PC-3 (cell line): ENCODE measurements around the gene BLACAT1.
"Not testable (repeated sequence)": the region's sequence is repeated elsewhere in the genome, so short reads cannot be mapped to it uniquely, and the experiment has no call there.

ENCODE experiments used
- EZH2phosphoT487 ChIP-seq: fragments of 300-600 bp; sonication (generic); IDR thresholded peaks from 2 replicates; pipeline ENCODE4 v1.6.1; 2018; ENCODE audit warnings: mild to moderate bottlenecking, antibody characterized with exemption, low read length, borderline replicate concordance
- TF ChIP-seq, protein P1 (sequence below): fragments of 300-600 bp; sonication (generic); conservative IDR thresholded peaks from 2 replicates; pipeline ENCODE4 v1.5.1; 2017; ENCODE audit warnings: antibody characterized with exemption, low read depth, mild to moderate bottlenecking, low read length

DNA sequence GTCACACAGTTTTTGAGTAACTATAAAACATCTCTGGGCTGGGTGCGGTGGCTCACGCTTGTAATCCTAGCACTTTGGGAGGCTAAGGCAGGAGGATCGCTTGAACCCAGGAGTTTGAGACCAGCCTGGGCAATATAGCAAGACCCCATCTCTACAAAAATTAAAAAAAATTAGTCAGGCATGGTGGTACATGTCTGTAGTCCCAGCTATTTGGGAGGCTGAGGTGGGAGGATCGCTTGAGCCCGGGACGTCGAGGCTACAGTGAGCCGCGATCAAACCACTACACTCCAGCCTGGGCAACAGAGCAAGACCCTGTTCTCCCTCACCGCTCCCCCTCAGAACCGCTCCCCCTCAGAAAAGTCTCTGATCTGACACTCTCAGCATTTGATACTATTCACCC is 26.7 kb upstream of the BLACAT1 start:
- TF ChIP-seq, protein P1, sequence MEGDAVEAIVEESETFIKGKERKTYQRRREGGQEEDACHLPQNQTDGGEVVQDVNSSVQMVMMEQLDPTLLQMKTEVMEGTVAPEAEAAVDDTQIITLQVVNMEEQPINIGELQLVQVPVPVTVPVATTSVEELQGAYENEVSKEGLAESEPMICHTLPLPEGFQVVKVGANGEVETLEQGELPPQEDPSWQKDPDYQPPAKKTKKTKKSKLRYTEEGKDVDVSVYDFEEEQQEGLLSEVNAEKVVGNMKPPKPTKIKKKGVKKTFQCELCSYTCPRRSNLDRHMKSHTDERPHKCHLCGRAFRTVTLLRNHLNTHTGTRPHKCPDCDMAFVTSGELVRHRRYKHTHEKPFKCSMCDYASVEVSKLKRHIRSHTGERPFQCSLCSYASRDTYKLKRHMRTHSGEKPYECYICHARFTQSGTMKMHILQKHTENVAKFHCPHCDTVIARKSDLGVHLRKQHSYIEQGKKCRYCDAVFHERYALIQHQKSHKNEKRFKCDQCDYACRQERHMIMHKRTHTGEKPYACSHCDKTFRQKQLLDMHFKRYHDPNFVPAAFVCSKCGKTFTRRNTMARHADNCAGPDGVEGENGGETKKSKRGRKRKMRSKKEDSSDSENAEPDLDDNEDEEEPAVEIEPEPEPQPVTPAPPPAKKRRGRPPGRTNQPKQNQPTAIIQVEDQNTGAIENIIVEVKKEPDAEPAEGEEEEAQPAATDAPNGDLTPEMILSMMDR: not testable (repeated sequence)
- TF ChIP-seq EZH2phosphoT487: not testable (repeated sequence)
